IMR-90 (cell line): Measurements from ENCODE around the gene ANO4. TPM values are rescaled to one million over a fixed set of nuclear protein-coding genes. Genes with fewer than 3 reads are reported as not detected.

Source experiments
- ATAC-seq: fragments of 200-7000 bp; cut with Tn5 transposase; 2 replicates; pipeline ENCODE4 v1.9.1; 2020; ENCODE audit warnings: low read depth, mild to moderate bottlenecking, moderate library complexity
- BruUV-seq: library from RNA; stranded (reverse); fragments of 400-500 nt; replicated peaks from 2 replicates; lab custom pipeline; 2021; lab: Mats Ljungman, UMichigan
- CTCF ChIA-PET: fragments of 300-600 bp; formaldehyde crosslinking; extraction: SDS; loops from one replicate; lab custom pipeline; 2021; ENCODE audit warnings: antibody characterized with exemption; lab: Yijun Ruan, JAX
- POLR2A ChIA-PET: fragments of 300-600 bp; sonication (Branson Sonifier 250); formaldehyde crosslinking; loops from one replicate; lab custom pipeline; 2022; ENCODE audit warnings: antibody characterized with exemption; ENCODE audit not compliant: unreplicated experiment; lab: Charles Lee
- DNase-seq: peaks from one replicate; pipeline ENCODE4 v3.0.0; 2013
- H2AFZ ChIP-seq: replicated peaks from 2 replicates; pipeline ENCODE3; 2013; ENCODE audit warnings: low read length, mild to moderate bottlenecking; ENCODE audit not compliant: poor library complexity
- H2AK5ac ChIP-seq: 2 replicates; pipeline ENCODE4 v1.6.1; 2013; ENCODE audit warnings: low read depth, low read length, inconsistent platforms
- H2AK9ac ChIP-seq: replicated peaks from 2 replicates; pipeline ENCODE3; 2013; ENCODE audit warnings: mild to moderate bottlenecking, low read depth, low read length, moderate library complexity; ENCODE audit not compliant: poor library complexity
- H2BK120ac ChIP-seq: 2 replicates; pipeline ENCODE4 v1.6.1; 2013; ENCODE audit warnings: low read depth, low read length, inconsistent platforms
- H2BK15ac ChIP-seq: 3 replicates; pipeline ENCODE4 v1.6.1; 2013; ENCODE audit warnings: low read depth, low read length, inconsistent platforms
- H2BK20ac ChIP-seq: 2 replicates; pipeline ENCODE4 v1.6.1; 2013; ENCODE audit warnings: low read depth, mild to moderate bottlenecking, inconsistent platforms, low read length, moderate library complexity
- H2BK5ac ChIP-seq: 2 replicates; pipeline ENCODE4 v1.6.1; 2013; ENCODE audit warnings: mild to moderate bottlenecking, low read depth, low read length, inconsistent platforms; ENCODE audit not compliant: poor library complexity, severe bottlenecking
- H3K14ac ChIP-seq: replicated peaks from 2 replicates; pipeline ENCODE4 v1.6.1; 2013; ENCODE audit warnings: low read depth, low read length, inconsistent platforms
- H3K18ac ChIP-seq: 2 replicates; pipeline ENCODE4 v1.6.1; 2013; ENCODE audit warnings: low read depth, low read length, control low read depth
- H3K23ac ChIP-seq: 2 replicates; pipeline ENCODE4 v1.6.1; 2013; ENCODE audit warnings: low read depth, low read length, inconsistent platforms
- H3K27ac ChIP-seq: 2 replicates; pipeline ENCODE4 v1.5.1; 2013; ENCODE audit warnings: mild to moderate bottlenecking, control low read depth, low read length; ENCODE audit not compliant: insufficient read depth
- H3K27me3 ChIP-seq: 2 replicates; pipeline ENCODE4 v1.6.1; 2013; ENCODE audit warnings: low read length; ENCODE audit not compliant: control insufficient read depth, insufficient read depth
- H3K36me3 ChIP-seq: 2 replicates; pipeline ENCODE4 v1.6.1; 2013; ENCODE audit warnings: low read length, mixed read lengths; ENCODE audit not compliant: control insufficient read depth, insufficient read depth
- H3K4ac ChIP-seq: 2 replicates; pipeline ENCODE4 v1.6.1; 2013; ENCODE audit warnings: low read depth, low read length, inconsistent platforms
- H3K4me1 ChIP-seq: 2 replicates; pipeline ENCODE4 v1.6.1; 2013; ENCODE audit warnings: low read length, mixed read lengths; ENCODE audit not compliant: control insufficient read depth, insufficient read depth
- H3K4me2 ChIP-seq: 2 replicates; pipeline ENCODE4 v1.6.1; 2013; ENCODE audit warnings: low read depth, mild to moderate bottlenecking, control low read depth, low read length, moderate library complexity
- H3K4me3 ChIP-seq: 2 replicates; pipeline ENCODE4 v1.5.1; 2013; ENCODE audit warnings: low read depth, mild to moderate bottlenecking, control low read depth, low read length, moderate library complexity; ENCODE audit not compliant: insufficient read depth
- H3K56ac ChIP-seq: 2 replicates; pipeline ENCODE4 v1.6.1; 2013; ENCODE audit warnings: low read length, inconsistent platforms; ENCODE audit not compliant: insufficient read depth; ENCODE audit errors: extremely low read depth
- H3K79me1 ChIP-seq, 2 experiments: 2 replicates each; pipeline ENCODE4 v1.6.1; 2013; ENCODE audit warnings: low read length in 2 of 2, inconsistent platforms in 1 of 2, low read depth in 1 of 2
- H3K9ac ChIP-seq: 2 replicates; pipeline ENCODE4 v1.6.1; 2013; ENCODE audit warnings: low read depth, low read length, control low read depth
- H3K9me1 ChIP-seq: 2 replicates; pipeline ENCODE4 v1.6.1; 2013; ENCODE audit warnings: low read length, inconsistent platforms; ENCODE audit not compliant: insufficient read depth
- H3K9me3 ChIP-seq: 2 replicates; pipeline ENCODE4 v1.6.1; 2013; ENCODE audit warnings: low read length; ENCODE audit not compliant: control insufficient read depth, insufficient read depth
- H4K20me1 ChIP-seq: 2 replicates; pipeline ENCODE4 v1.6.1; 2013; ENCODE audit warnings: low read length, inconsistent platforms; ENCODE audit not compliant: insufficient read depth
- H4K5ac ChIP-seq: 2 replicates; pipeline ENCODE4 v1.6.1; 2013; ENCODE audit warnings: mild to moderate bottlenecking, low read depth, low read length, control low read depth
- H4K8ac ChIP-seq, 2 experiments: 2 replicates each; pipeline ENCODE4 v1.6.1; 2013; ENCODE audit warnings: low read depth in 2 of 2, low read length in 2 of 2, control low read depth in 1 of 2, inconsistent platforms in 1 of 2
- H4K91ac ChIP-seq: 2 replicates; pipeline ENCODE4 v1.6.1; 2013; ENCODE audit warnings: low read depth, low read length, inconsistent platforms; ENCODE audit not compliant: insufficient read depth
- BHLHE40 ChIP-seq: fragments of 150-350 bp; IDR thresholded peaks from 2 replicates; pipeline ENCODE4 v1.6.1; 2016; ENCODE audit warnings: mild to moderate bottlenecking, low read depth, low read length
- CEBPB ChIP-seq: IDR thresholded peaks from 2 replicates; pipeline ENCODE4 v1.6.1; 2012; ENCODE audit warnings: low read depth, low read length, improper control_type of control experiment
- CTCF ChIP-seq: conservative IDR thresholded peaks from 2 replicates; pipeline ENCODE4 v1.5.1; 2012; ENCODE audit warnings: mild to moderate bottlenecking, low read depth, low read length, improper control_type of control experiment
- FOS ChIP-seq: fragments of 150-350 bp; IDR thresholded peaks from 2 replicates; pipeline ENCODE4 v1.6.1; 2016; ENCODE audit warnings: low read depth, low read length
- MAFK ChIP-seq: IDR thresholded peaks from 2 replicates; pipeline ENCODE4 v1.6.1; 2012; ENCODE audit warnings: low read depth, low read length, improper control_type of control experiment
- MAZ ChIP-seq: IDR thresholded peaks from 2 replicates; pipeline ENCODE4 v1.6.1; 2012; ENCODE audit warnings: low read depth, mild to moderate bottlenecking, low read length, improper control_type of control experiment, moderate library complexity, borderline replicate concordance
- MXI1 ChIP-seq: IDR thresholded peaks from 2 replicates; pipeline ENCODE4 v1.6.1; 2012; ENCODE audit warnings: low read depth, mild to moderate bottlenecking, low read length, moderate library complexity, borderline replicate concordance
- NFE2L2 ChIP-seq: fragments of 150-350 bp; IDR thresholded peaks from 2 replicates; pipeline ENCODE4 v1.6.1; 2016; ENCODE audit warnings: low read depth, mild to moderate bottlenecking, low read length
- POLR2A ChIP-seq: IDR thresholded peaks from 2 replicates; pipeline ENCODE4 v1.6.1; 2012; ENCODE audit warnings: mild to moderate bottlenecking, low read depth, low read length
- RCOR1 ChIP-seq: IDR thresholded peaks from 2 replicates; pipeline ENCODE4 v1.6.1; 2012; ENCODE audit warnings: mild to moderate bottlenecking, low read length, improper control_type of control experiment; ENCODE audit not compliant: insufficient replicate concordance
- SMC3 ChIP-seq: fragments of 150-350 bp; IDR thresholded peaks from 2 replicates; pipeline ENCODE4 v1.6.1; 2016; ENCODE audit warnings: low read depth, mild to moderate bottlenecking, antibody characterized with exemption, low read length, moderate library complexity
- USF2 ChIP-seq: fragments of 150-350 bp; IDR thresholded peaks from 2 replicates; pipeline ENCODE4 v1.6.1; 2017; ENCODE audit warnings: mild to moderate bottlenecking, antibody characterized with exemption, low read length, low read depth
- WGBS, 2 experiments: methylation state at CpG; one replicate each; pipeline versions ENCODE4 v1.1.5 to v1.1.7; 2013; ENCODE audit warnings: missing lambda C conversion rate in 2 of 2; ENCODE audit not compliant: insufficient read length in 1 of 2; ENCODE audit errors: extremely low coverage in 2 of 2; 5-methylcytosine and 5-hydroxymethylcytosine counted together
- dilution Hi-C: fragments of 300-500 bp; cut with HindIII; formaldehyde crosslinking; loops from one replicate; pipeline ENCODE4 v1.14.3; 2018; ENCODE audit warnings: low sequenced_read_pairs; ENCODE audit not compliant: unreplicated experiment
- in situ Hi-C: fragments of 300-500 bp; cut with MboI; formaldehyde crosslinking; loops from 3 replicates; pipeline ENCODE4 v1.14.3; 2019; ENCODE audit warnings: low sequenced_read_pairs, inconsistent platforms, mixed read lengths
- intact Hi-C: fragments of 100-400 bp; cut with micrococcal nuclease; formaldehyde crosslinking; loops from 2 replicates; pipeline ENCODE4 v1.10.0; 2022
- polyA plus RNA-seq, 3 experiments: library from polyadenylated mRNA; depleted of rRNA; stranded (reverse); fragments of >200 nt; gene quantifications; 2 replicates each; pipeline ENCODE4 v1.2.3, GENCODE V29; 2012; ENCODE audit warnings: low replicate concordance in 1 of 3
- total RNA-seq: library from RNA; depleted of rRNA; stranded (reverse); fragments of >200 nt; gene quantifications from 2 replicates; pipeline ENCODE4 v1.2.3, GENCODE V29; 2012

The ANO4 gene
- total and polyA plus RNA-seq, 2 of the 4 experiments (the other 2 are of a cell fraction), result 4.7 to 10.2 TPM

GRCh38 chr12:100767950-100768349 lies 26.6 kb upstream of the ANO4 start:
- Histone ChIP-seq H4K20me1 (no peaks in the 10 kb centered on the region), H3K4ac (no peak overlapping the region), H2AK9ac (no peak overlapping the region), H3K18ac (no peak overlapping the region), H3K4me3 (no peak overlapping the region), H3K9me1 (no peaks in the 10 kb centered on the region), H4K8ac (no peak overlapping the region), H3K27ac (no peak overlapping the region), H4K5ac (no peak overlapping the region), H3K36me3 (no peaks in the 10 kb centered on the region), H3K27me3 (no peaks in the 10 kb centered on the region), H2AK5ac (no peak overlapping the region), H2BK20ac (no peak overlapping the region), H2AFZ (no peak overlapping the region), H3K56ac (no peak overlapping the region), H2BK120ac (no peak overlapping the region), H3K9ac (no peak overlapping the region), H2BK15ac (no peak overlapping the region), H2BK5ac (no peak overlapping the region), H4K91ac (no peak overlapping the region), H3K4me2 (no peak overlapping the region), H3K4me1 (no peaks in the 10 kb centered on the region), H3K23ac (no peak overlapping the region), H3K9me3 (no peaks in the 10 kb centered on the region), H3K79me1 (no peaks in the 10 kb centered on the region), H3K14ac (no peak overlapping the region)
- in situ Hi-C loops (no loop called here), intact Hi-C loops (no loop called here), dilution Hi-C loops (no loop called here)
- no peak for TF ChIP-seq CTCF
- no peak for TF ChIP-seq MAZ
- TF ChIP-seq NFE2L2, result no peak
- no peak for TF ChIP-seq SMC3
- TF ChIP-seq CEBPB, result no peak
- no peak for TF ChIP-seq MXI1
- no peak for TF ChIP-seq USF2
- no peak for TF ChIP-seq POLR2A
- no peak for TF ChIP-seq BHLHE40
- TF ChIP-seq RCOR1, result no peak
- no peak for TF ChIP-seq FOS
- no peak for TF ChIP-seq MAFK
- ChIA-PET POLR2A (no interaction called here), CTCF (no interaction called here)
- no peak for ATAC-seq
- no CpG with 5 or more reads among the region's 2 CpGs for WGBS, 2 experiments
- no TSS peak for BruUV-seq
- no peak for DNase-seq
